Kidney (tissue), 14 donors: ENCODE measurements around the gene SLC43A3. TPM values are rescaled to one million over a fixed set of nuclear protein-coding genes. Genes with fewer than 3 reads are reported as not detected.

Source experiments
- DNase-seq, 5 donors: peaks; one replicate each; pipeline ENCODE4 v3.0.0-alpha.2; 2013 to 2020
- FAIRE-seq: peaks from 2 replicates; lab custom pipeline; 2012; peaks lifted over from hg19 to GRCh38; lab: Jason Lieb, UNC
- H3K27ac ChIP-seq, 2 donors: one replicate each; pipeline ENCODE4 v1.7.0; 2013; ENCODE audit warnings: low read depth in 2 of 2, low read length in 2 of 2, inconsistent platforms in 1 of 2
- H3K27me3 ChIP-seq: one replicate; pipeline ENCODE4 v1.7.1; 2013; ENCODE audit warnings: low read length, inconsistent platforms; ENCODE audit not compliant: control insufficient read depth, insufficient read depth
- H3K36me3 ChIP-seq, 3 donors: one replicate each; pipeline versions ENCODE4 v1.7.0 to v1.7.1; 2013; ENCODE audit warnings: low read length in 3 of 3, control low read depth in 1 of 3, inconsistent platforms in 1 of 3; ENCODE audit not compliant: insufficient read depth in 3 of 3, control insufficient read depth in 2 of 3
- H3K4me1 ChIP-seq, 3 donors: one replicate each; pipeline versions ENCODE4 v1.7.0 to v1.7.1; 2013; ENCODE audit warnings: low read length in 3 of 3, inconsistent platforms in 1 of 3, low read depth in 1 of 3; ENCODE audit not compliant: control insufficient read depth in 2 of 3, insufficient read depth in 2 of 3
- H3K4me3 ChIP-seq, 3 donors: one replicate each; pipeline versions ENCODE4 v1.7.0 to v1.8.1; 2013; ENCODE audit warnings: low read length in 3 of 3, control low read depth in 1 of 3, inconsistent platforms in 1 of 3
- H3K9ac ChIP-seq, 3 donors: one replicate each; pipeline versions ENCODE4 v1.7.0 to v1.7.1; 2013; ENCODE audit warnings: low read length in 3 of 3, control low read depth in 1 of 3, inconsistent platforms in 1 of 3
- H3K9me3 ChIP-seq, 3 donors: one replicate each; pipeline versions ENCODE4 v1.7.0 to v1.7.1; 2013; ENCODE audit warnings: low read length in 3 of 3, control low read depth in 1 of 3, inconsistent platforms in 1 of 3; ENCODE audit not compliant: control insufficient read depth in 2 of 3, insufficient read depth in 1 of 3
- intact Hi-C: fragments of 100-400 bp; cut with DNase I; formaldehyde crosslinking; loops from one replicate; pipeline ENCODE4 v1.11.1; 2022
- polyA plus RNA-seq: library from polyadenylated mRNA; stranded (reverse); fragments of 350-450 nt; fragmentation: Illumina TruSeq; extraction: RNeasy Lipid Tissue Mini Kit (QIAGEN cat#74804); gene quantifications from one replicate; pipeline ENCODE4 v1.2.3, GENCODE V29; 2014; ENCODE audit warnings: low read depth, low replicate concordance; ENCODE audit not compliant: insufficient read depth
- total RNA-seq: library from RNA; stranded (reverse); fragmentation: NEBNext Ultra II Directional; extraction: Animal tissue kit (Norgen Biotek cat#: 25700); gene quantifications from one replicate; pipeline ENCODE4 v1.2.1, GENCODE V29; 2021
- TF ChIP-seq, protein P1 (sequence below): IDR thresholded peaks from 3 replicates; pipeline ENCODE4 v1.5.1; 2012; ENCODE audit warnings: mild to moderate bottlenecking, moderate library complexity, borderline replicate concordance; ENCODE audit not compliant: insufficient read depth; ENCODE audit errors: extremely low read depth
- donor health status: control.
- donor health status: control.
- donor health status: control.
- donor health status: control.
- donor health status: control.
- donor health status: DM: yes; HTN: yes; CAD: no.
- donor health status: Normal renal cell carcinoma (clear cell type).

The SLC43A3 gene
- total and polyA plus RNA-seq, 2 donors from 2014 or later: 6.0 to 39.8 TPM

DNA sequence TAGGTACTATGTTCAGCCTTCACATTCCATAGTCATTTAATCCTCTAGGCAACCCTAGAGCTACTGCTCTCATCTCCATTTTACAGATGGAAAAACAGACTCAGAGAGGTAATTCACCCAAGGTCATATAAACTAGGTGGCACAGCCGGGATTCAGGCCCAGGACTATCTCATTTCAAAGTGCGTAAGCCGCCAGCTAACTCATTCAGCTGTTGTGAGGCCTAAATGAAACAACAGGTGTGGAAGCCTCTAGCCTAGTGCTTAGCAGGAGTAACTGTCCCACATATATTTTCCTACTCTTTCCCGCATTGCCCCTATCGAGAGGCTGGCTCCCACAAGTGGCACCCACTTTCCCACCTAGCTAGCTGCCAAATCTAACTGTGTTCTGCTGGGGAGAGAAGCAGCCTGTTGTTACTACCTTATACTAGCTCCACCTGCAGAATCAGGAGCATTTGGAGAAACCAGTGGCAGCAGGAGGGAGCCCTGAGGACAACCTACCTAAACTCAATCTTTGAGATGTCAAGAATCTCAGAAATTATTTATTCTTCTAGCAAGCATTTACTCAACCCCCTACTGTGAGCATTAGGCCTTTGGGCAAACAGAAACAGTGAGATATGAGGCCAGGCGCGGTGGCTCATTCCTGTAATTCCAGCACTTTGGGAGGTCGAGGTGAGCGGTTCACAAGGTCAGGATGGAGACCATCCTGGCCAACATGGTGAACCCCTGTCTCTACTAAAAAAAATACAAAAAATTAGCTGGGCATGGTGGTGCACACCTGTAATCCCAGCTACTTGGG is 66.8 kb downstream of the SLC43A3 start:
- H3K9ac ChIP-seq: no peak overlapping the region
- no peak for FAIRE-seq
- no peaks in the 10 kb centered on the region for H3K4me1 ChIP-seq

DNA sequence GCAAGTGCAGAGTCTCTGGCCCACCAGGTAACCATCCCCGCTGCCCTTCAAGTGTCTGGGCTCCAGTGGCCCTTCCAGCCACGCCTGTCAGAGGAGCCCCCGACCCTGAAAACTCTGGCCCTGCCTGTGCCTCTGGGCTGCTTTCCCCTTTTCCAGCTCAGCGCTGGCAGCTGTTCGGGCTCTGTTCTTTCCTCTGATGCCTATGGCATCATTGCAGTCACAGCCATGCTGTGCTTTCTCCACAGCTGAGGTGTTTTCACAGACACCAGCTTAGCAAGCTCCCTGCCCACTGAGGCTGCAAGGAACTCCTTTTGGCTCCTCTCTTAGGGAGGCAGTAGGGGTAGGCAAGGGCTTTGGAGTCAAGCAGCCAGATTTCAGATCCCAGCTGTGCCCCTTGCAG is 67.5 kb downstream of the SLC43A3 start:
- Histone ChIP-seq H3K36me3 (no peaks in the 10 kb centered on the region), H3K4me3 (no peak overlapping the region), H3K9ac (no peak overlapping the region), H3K27ac (no peak overlapping the region), H3K27me3 (no peaks in the 10 kb centered on the region), H3K9me3 (no peaks in the 10 kb centered on the region), H3K4me1 (no peaks in the 10 kb centered on the region)
- DNase-seq (no peak), FAIRE-seq (no peak)
- TF ChIP-seq, protein P1, sequence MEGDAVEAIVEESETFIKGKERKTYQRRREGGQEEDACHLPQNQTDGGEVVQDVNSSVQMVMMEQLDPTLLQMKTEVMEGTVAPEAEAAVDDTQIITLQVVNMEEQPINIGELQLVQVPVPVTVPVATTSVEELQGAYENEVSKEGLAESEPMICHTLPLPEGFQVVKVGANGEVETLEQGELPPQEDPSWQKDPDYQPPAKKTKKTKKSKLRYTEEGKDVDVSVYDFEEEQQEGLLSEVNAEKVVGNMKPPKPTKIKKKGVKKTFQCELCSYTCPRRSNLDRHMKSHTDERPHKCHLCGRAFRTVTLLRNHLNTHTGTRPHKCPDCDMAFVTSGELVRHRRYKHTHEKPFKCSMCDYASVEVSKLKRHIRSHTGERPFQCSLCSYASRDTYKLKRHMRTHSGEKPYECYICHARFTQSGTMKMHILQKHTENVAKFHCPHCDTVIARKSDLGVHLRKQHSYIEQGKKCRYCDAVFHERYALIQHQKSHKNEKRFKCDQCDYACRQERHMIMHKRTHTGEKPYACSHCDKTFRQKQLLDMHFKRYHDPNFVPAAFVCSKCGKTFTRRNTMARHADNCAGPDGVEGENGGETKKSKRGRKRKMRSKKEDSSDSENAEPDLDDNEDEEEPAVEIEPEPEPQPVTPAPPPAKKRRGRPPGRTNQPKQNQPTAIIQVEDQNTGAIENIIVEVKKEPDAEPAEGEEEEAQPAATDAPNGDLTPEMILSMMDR: no peak
- intact Hi-C loops: no loop called here

More for the DNA sequence above, 66.8 kb downstream of the SLC43A3 start:
- DNase-seq: no peak
- Histone ChIP-seq H3K27me3 (no peaks in the 10 kb centered on the region), H3K4me3 (no peak overlapping the region), H3K9me3 (no peaks in the 10 kb centered on the region), H3K36me3 (no peaks in the 10 kb centered on the region), H3K27ac (no peak overlapping the region)
- TF ChIP-seq, protein P1: no peak
- intact Hi-C loops: no loop called here

DNA sequence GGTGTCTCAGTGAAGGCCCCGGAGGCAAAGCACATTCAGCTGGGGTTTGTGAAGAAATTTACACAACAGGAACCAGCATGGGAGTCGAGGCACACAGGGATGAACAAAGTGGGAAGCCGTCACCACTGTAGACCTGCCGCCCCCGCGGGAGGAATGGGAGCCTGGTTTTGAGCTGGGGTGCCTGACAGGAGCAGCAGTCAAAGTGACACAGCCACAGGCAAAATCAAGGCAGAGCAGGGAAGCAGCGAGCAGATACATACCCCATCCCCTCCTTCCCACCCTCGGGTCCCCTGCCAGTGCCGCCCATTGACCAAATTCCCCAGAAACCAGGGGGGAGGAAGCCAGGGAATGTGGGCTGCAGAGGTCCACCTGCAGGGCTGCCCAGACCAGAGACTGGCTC is 67.9 kb downstream of the SLC43A3 start:
- H3K36me3 ChIP-seq: no peaks in the 10 kb centered on the region
- intact Hi-C loops: no loop called here
- DNase-seq: no peak
- H3K27me3 ChIP-seq: no peaks in the 10 kb centered on the region
- no peak overlapping the region for H3K4me3 ChIP-seq
- H3K9me3 ChIP-seq: no peaks in the 10 kb centered on the region
- H3K4me1 ChIP-seq: no peaks in the 10 kb centered on the region
- no peak for FAIRE-seq
- TF ChIP-seq, protein P1: no peak
- no peak overlapping the region for H3K9ac ChIP-seq
- H3K27ac ChIP-seq: no peak overlapping the region
